Measurements from ENCODE around the gene USHBP1.

USHBP1 gene

DNA sequence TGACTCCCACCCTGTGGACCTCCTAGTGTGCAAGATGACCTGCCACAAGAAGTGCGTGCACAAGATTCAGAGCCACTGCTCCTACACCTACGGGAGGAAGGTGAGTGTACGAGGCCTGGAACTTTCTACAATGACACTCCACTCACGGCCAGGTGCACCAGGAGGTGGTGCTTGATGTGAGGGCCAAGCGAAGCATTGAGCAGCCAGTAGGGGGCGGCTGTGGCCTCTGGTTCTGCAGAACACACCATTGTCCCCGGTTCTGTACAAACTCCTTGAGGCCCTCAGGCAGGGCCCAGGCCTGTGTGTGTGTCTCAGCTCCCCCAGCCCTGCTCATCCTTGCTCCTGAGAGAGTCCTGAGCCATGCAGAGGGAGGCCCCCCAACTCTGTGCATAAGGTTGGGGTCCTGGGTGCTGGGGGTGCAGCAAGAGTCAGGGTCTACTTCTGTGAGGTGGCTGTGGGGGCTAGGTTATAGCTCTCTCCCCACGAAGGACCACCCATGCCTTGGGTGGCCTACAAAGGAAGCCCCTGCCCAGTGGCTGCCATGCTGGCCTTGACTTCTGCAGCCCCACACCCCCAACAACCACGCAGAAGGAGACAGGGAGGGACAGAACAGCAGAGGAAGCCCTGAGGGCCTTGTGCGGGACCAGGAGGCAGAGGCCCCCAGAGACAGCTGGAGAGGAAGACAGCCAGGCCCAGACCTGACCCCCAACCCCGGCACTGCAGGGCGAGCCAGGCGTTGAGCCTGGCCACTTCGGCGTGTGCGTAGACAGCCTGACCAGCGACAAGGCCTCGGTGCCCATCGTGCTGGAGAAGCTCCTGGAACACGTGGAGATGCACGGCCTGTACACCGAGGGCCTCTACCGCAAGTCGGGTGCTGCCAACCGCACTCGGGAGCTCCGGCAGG is 59.1 kb downstream of the USHBP1 start:
- DNase-seq (peak; percentile 52), ATAC-seq (ENCODE audit: insufficient read depth, low read depth) (peak; percentile 61)
- Histone ChIP-seq H3K9ac (ENCODE audit: low read depth, low read length) (no peak overlapping the region), H3K36me3 (ENCODE audit: insufficient read depth, low read length) (peaks cover 86% of the 10 kb centered on the region), H3K9me3 (ENCODE audit: insufficient read depth, low read length, severe bottlenecking) (no peaks in the 10 kb centered on the region), H3K27ac (ENCODE audit: low read length) (no peak overlapping the region; the same call in 1 of the 2 replicates), H2AFZ (ENCODE audit: low read depth, low read length) (no peak overlapping the region), H3K4me1 (ENCODE audit: insufficient read depth, low read length) (no peaks in the 10 kb centered on the region), H4K20me1 (ENCODE audit: insufficient read depth, low read length) (peaks cover 10% of the 10 kb centered on the region), H3K4me3 (ENCODE audit: low read depth in 1 of 2, low read length in 2 of 2) (no peak overlapping the region), H3K4me2 (ENCODE audit: insufficient read depth, low read length) (no peak overlapping the region), H3K79me2 (ENCODE audit: insufficient read depth, low read length) (no peaks in the 10 kb centered on the region), H3K27me3 (ENCODE audit: insufficient read depth, low read length, poor library complexity) (no peaks in the 10 kb centered on the region)
- TF ChIP-seq, protein P1, sequence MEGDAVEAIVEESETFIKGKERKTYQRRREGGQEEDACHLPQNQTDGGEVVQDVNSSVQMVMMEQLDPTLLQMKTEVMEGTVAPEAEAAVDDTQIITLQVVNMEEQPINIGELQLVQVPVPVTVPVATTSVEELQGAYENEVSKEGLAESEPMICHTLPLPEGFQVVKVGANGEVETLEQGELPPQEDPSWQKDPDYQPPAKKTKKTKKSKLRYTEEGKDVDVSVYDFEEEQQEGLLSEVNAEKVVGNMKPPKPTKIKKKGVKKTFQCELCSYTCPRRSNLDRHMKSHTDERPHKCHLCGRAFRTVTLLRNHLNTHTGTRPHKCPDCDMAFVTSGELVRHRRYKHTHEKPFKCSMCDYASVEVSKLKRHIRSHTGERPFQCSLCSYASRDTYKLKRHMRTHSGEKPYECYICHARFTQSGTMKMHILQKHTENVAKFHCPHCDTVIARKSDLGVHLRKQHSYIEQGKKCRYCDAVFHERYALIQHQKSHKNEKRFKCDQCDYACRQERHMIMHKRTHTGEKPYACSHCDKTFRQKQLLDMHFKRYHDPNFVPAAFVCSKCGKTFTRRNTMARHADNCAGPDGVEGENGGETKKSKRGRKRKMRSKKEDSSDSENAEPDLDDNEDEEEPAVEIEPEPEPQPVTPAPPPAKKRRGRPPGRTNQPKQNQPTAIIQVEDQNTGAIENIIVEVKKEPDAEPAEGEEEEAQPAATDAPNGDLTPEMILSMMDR (IDR thresholded peaks at IDR 0.05; ENCODE audit: borderline replicate concordance, extremely low read depth, low read length, poor library complexity, severe bottlenecking): peak; percentile 73
- no peak for TF ChIP-seq EZH2 (IDR thresholded peaks at IDR 0.05; ENCODE audit: borderline replicate concordance, low read depth, low read length, severe bottlenecking)

DNA sequence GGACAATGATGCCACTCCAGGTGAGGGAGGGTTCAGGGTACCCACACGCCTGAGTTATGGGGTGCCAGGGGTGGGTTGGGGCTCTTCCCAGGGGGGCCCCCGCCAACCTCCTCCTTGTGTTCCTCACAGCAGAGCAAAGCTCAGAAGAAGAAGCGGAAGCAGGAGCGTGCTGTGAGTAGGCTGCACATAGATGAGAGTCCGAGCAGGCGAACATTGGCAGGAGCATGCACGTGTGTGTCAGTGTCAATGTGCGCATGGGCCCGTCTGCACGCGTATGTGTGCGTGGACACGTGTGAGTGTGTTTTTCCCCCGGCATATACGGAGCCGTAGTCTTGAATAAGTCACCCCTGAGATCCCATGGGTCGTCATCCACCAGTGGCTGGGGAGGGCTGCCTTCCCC is 61.8 kb downstream of the USHBP1 start:
- H3K79me2 ChIP-seq (ENCODE audit: insufficient read depth, low read length): no peaks in the 10 kb centered on the region

DNA sequence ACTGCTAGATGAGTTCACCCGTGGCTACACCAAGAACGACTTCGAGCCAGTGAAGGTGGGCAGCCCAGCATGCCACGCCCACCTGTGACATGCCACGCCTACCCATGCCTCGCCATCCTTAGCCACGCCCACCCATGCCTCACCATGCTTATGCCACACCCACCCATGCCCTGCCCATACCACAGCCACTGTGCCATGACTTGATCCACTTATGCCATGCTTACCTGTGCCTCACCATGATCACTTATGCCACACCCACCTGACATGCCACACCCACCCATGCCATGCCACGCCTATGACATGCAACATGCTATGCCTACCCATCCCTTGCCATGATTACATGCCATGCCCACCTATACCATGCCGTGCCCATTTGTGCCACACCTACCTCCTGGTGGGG is 62.3 kb downstream of the USHBP1 start:
- peaks cover 91% of the 10 kb centered on the region for H3K36me3 ChIP-seq (ENCODE audit: insufficient read depth, low read length)
- H3K4me2 ChIP-seq (ENCODE audit: insufficient read depth, low read length): no peak overlapping the region
- no peak overlapping the region for H2AFZ ChIP-seq (ENCODE audit: low read depth, low read length)
- no peaks in the 10 kb centered on the region for H3K79me2 ChIP-seq (ENCODE audit: insufficient read depth, low read length)
- peaks cover 8% of the 10 kb centered on the region for H4K20me1 ChIP-seq (ENCODE audit: insufficient read depth, low read length)
- H3K4me1 ChIP-seq (ENCODE audit: insufficient read depth, low read length): no peaks in the 10 kb centered on the region
- no peak overlapping the region for H3K9ac ChIP-seq (ENCODE audit: low read depth, low read length)
- no peak overlapping the region for H3K27ac ChIP-seq (ENCODE audit: low read length)
- H3K9me3 ChIP-seq (ENCODE audit: insufficient read depth, low read length, severe bottlenecking): no peaks in the 10 kb centered on the region
- no peaks in the 10 kb centered on the region for H3K27me3 ChIP-seq (ENCODE audit: insufficient read depth, low read length, poor library complexity)
- ATAC-seq (ENCODE audit: insufficient read depth, low read depth) (no peak), DNase-seq (no peak)
- H3K4me3 ChIP-seq (ENCODE audit: low read depth in 1 of 2, low read length in 2 of 2): no peak overlapping the region
- no peak for TF ChIP-seq EZH2 (IDR thresholded peaks at IDR 0.05; ENCODE audit: borderline replicate concordance, low read depth, low read length, severe bottlenecking)
- TF ChIP-seq, protein P1 (IDR thresholded peaks at IDR 0.05; ENCODE audit: borderline replicate concordance, extremely low read depth, low read length, poor library complexity, severe bottlenecking): no peak

More for the DNA sequence above, 61.8 kb downstream of the USHBP1 start:
- H3K4me1 ChIP-seq (ENCODE audit: insufficient read depth, low read length): no peaks in the 10 kb centered on the region
- ATAC-seq (ENCODE audit: insufficient read depth, low read depth): no peak
- H3K9ac ChIP-seq (ENCODE audit: low read depth, low read length): no peak overlapping the region
- H2AFZ ChIP-seq (ENCODE audit: low read depth, low read length): no peak overlapping the region
- no peaks in the 10 kb centered on the region for H3K9me3 ChIP-seq (ENCODE audit: insufficient read depth, low read length, severe bottlenecking)
- H4K20me1 ChIP-seq (ENCODE audit: insufficient read depth, low read length): peaks cover 8% of the 10 kb centered on the region
- TF ChIP-seq EZH2 (IDR thresholded peaks at IDR 0.05; ENCODE audit: borderline replicate concordance, low read depth, low read length, severe bottlenecking): no peak
- TF ChIP-seq, protein P1 (IDR thresholded peaks at IDR 0.05; ENCODE audit: borderline replicate concordance, extremely low read depth, low read length, poor library complexity, severe bottlenecking): no peak
- no peak overlapping the region for H3K4me2 ChIP-seq (ENCODE audit: insufficient read depth, low read length)
- peaks cover 88% of the 10 kb centered on the region for H3K36me3 ChIP-seq (ENCODE audit: insufficient read depth, low read length)
- no peak overlapping the region for H3K27ac ChIP-seq (ENCODE audit: low read length)
- no peak for DNase-seq
- H3K4me3 ChIP-seq (ENCODE audit: low read depth in 1 of 2, low read length in 2 of 2): no peak overlapping the region
- H3K27me3 ChIP-seq (ENCODE audit: insufficient read depth, low read length, poor library complexity): no peaks in the 10 kb centered on the region
